HG03457 (cell line): Measurements from ENCODE around the gene EIF5.
A peak's percentile ranks its signal among the peaks of the same experiment; 100 is the strongest.

ENCODE experiments used
- ATAC-seq: cut with Tn5 transposase; IDR thresholded peaks from one replicate; pipeline ENCODE4 v1.9.1; 2021; ENCODE audit warnings: moderate number of reproducible peaks; ENCODE audit not compliant: unreplicated experiment

EIF5 gene

DNA sequence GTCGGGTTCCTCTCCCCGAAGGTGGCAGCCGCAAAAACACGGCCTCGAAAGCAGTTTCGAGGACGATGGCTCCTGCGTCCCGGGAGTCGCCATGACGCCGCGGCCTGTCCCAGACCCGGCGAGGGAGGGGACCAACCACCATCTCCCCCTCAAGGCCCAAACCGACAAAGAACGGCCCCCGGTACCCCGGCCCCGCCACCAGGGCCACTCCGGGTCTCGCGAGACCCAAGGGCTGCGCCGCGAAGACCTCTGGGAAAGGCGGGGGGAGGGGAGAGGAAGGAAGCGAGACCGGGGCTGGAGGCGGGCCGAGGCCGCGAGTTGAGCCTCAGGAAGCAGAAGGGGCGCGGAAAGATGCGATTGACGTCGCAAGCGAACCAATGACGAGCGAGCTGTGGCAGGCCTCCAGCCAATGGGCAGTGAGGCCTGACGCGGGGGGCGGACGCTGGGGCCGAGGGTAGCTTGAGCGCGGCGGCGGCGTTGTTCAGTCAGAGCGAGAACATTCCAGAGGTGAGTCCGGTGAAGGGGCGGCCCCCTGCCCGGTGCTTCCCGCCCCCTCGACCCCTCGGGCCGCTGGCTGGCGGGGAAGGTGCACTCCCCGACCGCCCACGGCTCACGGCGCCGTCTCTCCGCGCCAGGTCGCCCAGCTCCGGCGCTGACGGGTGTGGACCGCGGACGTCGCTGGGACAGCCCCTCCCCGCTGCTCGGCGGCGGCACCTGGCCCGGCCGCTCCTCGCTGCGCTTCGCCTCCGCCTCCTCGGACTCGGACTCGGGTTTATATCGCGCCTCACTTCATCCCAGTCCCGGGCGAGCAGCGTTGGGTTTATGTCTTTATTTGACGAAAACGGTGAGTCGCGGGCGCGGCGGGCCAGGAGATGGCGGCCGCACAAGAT lies at the start of gene EIF5:
TSS of gene EIF5 (plus strand) at position 484 of the 890 bp plus-strand sequence. CDS start 1,624 bp downstream, outside the sequence.
- ATAC-seq: peak; percentile 85

DNA sequence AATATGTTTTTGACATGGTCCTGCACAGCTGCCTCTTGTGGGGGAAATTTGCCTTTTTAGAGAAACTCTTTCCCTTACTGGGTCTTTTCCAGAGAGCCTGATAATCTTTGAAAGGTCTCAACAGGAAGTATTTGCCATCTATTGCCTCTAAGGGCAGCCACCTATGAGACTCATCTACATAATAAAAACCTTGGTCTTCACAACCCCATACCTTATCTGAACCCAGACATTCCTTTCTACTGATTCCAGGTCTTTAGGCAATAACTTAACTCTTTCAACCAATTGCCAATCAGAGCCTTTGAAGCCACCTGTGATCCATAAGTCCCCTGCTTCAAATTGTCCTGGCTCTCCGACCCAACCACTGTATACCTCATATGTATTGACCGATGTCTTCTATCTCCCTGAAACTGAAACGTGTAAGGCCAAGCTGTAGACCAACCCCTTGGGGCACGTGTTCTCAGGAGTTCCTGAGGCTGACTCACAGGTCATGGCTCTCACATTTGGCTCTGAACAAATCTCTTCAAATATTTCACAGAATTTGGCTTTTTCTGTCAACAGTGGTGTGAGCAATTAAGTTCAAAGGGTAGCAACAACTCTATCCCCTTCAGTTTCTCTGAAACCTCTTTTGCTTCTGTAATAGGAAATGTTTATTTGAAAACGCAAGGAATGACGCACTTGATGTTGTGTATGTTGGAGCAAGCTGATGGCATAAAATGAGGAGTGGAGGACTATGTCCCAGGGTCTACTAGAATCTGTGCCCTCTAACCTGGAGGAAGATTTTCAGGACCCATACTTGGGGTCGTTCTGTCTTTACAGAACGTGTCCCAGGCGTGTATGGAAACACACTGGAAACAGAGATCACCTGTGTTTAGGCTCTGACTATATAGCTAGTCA lies 49.2 kb upstream of the EIF5 start:
- ATAC-seq: no peak

DNA sequence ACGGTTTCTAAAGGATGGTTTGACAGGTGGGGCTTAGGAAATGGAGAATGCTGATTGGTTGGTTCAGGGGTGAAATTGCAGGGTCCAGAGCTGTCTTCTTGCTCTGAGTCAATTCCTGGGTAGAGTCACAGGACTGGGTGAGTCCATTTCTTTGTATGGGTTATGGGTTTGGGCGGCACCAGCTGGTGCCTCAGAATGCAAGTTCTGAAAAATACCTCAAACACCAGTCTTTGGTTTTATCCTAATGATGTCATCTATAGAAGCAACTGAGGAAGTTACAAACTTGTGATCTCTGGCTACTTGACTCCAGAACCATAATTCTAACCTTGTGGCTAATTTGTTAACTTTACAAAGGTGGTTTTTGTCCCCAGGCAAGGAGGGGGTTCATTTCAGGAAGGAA lies 47.6 kb upstream of the EIF5 start:
- ATAC-seq: no peak

DNA sequence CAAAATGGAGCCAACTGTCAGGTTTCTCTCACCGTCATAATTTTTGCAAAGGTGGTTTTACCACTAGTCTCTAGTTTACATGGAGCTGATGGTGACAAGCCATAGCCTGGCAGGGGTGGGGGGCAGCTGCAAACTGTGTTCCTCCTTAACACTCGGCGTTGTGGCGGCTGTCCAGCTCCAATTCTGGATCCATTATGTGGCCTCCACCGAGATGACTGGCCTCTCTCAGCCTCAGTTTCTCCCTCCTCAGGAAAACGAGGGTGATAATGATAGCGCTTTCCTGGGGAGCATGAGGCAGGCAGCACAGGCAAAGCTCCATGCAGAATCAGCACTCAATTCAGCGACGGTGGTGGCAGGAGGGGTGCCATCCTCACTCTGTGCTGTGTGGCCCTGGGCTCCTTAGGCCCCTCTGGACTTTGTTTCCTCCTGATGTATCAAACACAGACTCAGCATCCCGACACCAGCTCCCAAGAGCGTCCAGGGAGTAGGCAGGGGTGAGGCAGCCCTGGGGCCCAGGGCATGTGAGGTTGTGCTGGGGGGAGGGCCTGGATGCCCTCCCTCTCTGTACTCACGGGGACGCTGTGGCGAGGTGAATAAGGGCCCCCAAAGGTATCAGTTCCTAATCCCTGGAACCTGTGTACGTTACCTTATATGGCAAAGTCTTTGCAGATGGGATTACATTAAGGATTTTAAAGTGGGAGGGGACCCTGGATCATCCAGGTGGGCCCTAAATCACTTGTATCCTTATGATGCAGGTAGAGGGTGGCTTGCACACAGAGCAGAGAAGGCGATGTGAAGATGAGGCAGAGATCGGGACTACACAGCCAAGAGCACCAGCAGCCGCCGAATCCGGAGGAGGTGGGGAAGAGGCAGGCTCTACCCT lies 46.8 kb upstream of the EIF5 start:
- no peak for ATAC-seq

DNA sequence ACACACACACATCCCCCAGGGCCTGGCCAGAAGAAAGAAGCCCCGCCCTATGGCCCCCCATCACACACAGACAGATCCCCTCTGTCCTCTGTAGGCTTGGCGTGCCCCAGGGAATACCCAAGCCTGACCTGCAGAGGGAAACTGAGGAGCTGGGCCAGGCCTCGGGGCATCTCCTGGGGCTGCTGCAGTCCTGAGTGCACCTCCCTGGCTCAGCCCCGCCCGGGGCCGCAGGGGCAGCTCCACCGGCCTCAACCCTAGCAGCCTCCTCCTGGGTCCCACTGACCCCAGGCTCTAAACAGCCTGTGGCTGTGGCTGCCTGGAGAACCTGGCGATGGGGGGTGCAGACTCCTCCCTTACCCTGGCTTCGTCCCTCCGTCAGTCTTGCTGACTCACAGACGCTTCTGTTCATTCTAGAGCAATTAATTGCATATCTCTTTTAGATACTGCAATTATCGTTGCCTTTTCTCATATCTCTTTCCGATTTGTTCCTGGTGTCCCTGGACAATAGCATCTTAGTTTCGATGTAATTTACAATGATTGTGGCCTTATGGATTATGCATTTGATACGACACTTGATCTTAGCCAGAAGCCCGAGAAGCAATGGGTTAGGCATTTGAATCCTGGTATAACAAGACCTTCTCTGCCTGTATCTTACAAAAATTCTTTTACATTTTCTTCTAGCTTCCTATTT lies 45.8 kb upstream of the EIF5 start:
- no peak for ATAC-seq

DNA sequence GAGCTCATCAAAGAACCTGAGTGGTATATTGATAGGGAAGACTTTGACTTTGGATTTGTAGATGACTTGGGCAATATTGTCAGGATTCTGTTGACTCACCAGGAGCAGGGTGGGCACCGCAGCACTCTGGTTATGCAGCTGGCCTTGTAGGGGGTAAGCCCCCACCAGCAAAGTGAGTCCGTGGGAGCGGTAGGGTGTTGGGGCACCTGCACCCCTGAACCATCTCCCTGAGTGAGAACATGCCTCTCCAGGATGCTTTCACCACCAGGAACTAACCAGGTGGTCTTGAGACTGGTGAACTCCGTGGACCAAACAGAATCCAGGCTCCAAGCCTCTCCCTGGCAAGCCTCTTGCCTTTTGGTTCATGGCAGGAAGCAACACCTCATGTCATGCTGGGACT lies 44.0 kb upstream of the EIF5 start:
- no peak for ATAC-seq

DNA sequence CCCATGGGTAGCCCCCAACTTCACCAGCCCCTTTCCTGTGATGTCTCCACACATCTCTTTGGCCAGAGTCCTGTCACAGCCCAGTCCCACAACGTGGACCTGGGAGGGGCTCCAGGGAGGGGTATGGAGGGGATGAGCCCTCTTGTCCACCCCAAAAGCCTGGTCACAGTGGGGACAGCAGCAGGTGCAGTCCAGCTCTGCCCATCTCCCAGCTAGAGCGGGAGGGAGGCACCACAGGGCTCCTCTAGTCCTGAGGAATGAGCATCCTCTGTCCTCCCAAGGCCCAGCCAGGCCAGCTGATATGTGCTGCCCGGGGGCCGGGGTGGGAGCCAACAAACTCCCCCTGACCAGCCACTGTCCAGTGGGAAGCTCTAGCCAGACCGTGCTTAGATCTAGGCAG lies 43.5 kb upstream of the EIF5 start:
- no peak for ATAC-seq

DNA sequence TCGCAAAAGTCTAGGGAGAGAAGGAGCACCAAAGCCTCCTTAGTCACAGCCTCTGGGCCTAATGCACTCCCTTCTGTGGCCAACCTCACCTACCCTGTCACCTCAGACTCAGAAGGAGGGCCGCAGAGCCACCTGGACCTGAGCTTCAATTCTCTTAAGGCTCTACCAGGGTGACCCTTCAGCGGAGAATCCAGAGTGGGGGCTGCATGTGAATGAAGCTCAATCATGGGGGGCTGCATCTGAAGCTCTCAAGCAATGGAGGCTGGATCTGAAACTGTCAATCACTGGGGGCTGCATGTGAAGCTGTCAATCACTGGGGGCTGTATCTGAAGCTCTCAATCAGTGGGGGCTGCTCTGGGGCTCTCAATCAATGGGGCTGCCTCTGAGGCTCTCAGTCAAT lies 43.1 kb upstream of the EIF5 start:
- ATAC-seq: no peak

DNA sequence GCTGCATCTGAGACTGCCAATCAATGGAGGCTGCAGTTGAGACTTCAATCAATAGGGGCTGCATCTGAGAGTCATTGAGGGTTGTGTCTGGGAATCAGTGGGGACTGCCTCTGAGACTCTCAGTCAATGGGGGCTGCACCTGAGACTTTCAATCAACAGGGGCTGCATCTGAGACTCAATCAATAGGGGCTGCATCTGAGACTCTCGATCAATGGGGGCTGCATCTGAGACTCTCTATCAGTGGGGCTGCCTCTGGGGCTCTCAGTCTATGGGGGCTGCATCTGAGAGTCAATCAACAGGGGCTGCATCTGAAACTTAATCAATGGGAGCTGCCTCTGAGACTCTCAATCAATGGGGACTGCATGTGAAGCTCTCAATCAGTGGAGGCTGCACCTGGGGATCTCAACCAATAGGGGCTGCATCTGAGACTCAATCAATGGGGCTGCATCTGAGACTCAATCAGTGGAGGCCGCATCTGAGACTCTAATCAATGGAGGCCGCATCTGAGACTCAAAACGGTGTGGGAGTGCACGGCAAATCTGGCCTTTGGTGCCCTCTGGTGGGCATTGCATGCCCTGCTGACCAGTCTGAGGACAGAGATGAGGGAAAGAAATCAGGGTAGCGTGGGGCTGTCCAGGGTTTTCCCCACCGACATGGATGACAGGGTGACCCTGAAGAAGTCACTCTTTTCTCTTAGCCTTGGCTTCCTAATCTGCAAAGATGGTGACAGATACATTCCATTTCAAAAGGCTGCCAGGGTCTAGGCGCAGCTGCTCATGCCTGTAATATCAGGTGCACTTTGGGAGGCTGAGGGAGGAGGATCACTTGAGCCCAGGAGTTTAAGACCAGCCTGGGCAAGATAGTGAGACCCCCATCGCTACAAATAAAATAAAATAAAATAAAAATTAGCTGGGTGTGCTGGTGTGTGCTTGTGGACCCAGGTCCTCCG lies 41.3 kb upstream of the EIF5 start:
- ATAC-seq: no peak

DNA sequence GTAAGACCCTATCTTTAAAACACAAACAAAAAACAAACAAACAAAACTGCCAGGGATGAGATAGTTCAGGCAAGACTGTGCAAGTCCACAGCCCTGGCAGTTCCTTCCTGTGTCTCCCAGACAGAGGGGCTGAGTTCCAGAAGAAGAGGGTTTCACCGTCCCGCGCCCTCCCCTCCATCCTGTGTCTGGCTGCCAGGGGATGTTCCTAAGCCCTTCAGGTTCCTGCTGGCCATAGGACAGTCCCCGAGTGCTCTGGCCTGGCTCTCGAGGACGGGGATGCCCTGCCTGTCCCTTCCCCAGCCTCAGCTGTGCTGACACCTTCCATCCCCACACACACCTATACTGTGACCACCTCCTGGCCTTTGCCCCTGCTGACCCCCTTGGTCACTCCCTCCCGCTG lies 40.6 kb upstream of the EIF5 start:
- ATAC-seq: no peak

DNA sequence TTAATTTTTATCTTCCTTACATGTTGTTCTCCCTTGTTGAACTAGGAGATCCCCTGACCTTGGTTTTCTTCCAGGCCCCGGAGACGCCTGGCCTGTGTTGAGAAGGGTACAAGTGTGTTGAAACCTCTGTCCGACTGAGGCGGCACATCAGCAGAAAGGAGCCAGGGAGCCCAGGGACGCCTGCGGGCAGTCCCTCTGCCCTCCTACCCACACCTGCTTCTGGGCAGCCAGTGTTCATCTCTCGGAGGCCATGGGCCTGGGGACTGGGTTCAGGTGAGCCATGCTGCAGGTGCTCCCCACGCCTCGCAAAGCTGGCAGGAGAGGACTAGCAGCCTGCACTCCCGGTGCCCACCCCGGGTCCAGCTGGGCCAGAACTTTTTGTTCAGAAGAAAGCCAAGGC lies 39.9 kb upstream of the EIF5 start:
- no peak for ATAC-seq

DNA sequence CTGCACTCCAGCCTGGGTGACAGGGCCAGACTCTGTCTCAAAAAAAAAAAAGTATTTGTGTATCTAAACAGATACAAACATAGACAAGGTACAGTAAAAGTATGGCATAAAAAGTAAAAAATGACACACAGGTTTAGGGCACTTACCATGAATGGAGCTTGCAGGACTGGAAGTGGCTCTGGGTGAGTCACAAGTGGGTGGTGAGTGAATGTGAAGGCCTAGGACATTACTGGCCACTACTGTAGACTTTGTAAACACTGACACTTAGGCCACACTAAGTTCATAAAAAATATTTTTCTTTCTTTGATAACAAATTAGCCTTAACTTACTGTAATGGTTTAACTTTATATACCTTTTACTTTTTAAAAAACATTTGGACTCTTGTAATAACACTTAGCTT lies 38.0 kb upstream of the EIF5 start:
- ATAC-seq: no peak

DNA sequence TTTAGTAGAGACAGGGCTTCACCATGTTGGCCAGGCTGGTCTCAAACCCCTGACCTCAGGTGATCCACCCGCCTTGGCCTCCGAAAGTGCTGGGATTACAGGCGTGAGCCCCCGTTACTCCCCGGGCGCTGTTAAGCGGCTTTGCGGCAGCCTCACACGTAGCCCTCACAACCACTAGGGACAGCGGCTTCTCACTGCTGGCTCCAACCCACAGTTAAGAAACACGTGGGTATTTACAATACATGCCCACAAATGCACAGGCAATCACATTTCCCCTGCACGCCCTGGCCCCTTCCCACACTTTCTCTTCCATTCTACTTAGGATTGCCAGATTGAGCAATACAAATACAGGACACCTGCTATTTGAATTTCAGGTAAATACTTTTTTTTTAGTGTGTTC lies 37.0 kb upstream of the EIF5 start:
- ATAC-seq: no peak

DNA sequence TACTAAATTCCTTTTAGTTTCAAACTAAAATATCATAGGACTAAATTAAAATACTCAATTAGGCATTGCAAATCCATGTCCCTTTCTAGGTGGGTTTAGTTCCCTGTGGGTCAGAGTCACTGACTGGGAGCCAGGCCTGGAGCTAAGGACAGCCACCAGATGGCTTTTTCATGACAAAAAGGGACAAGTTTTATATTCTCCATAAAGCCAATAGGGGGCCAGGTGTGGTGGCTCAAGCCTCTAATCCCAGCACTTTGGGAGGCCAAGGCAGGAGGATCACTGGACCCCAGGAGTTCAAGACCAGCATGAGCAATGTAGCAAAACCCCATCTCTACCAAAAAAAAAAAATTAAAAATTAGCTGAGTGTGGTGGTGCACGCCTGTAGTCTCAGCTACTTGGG lies 35.4 kb upstream of the EIF5 start:
- ATAC-seq: no peak

DNA sequence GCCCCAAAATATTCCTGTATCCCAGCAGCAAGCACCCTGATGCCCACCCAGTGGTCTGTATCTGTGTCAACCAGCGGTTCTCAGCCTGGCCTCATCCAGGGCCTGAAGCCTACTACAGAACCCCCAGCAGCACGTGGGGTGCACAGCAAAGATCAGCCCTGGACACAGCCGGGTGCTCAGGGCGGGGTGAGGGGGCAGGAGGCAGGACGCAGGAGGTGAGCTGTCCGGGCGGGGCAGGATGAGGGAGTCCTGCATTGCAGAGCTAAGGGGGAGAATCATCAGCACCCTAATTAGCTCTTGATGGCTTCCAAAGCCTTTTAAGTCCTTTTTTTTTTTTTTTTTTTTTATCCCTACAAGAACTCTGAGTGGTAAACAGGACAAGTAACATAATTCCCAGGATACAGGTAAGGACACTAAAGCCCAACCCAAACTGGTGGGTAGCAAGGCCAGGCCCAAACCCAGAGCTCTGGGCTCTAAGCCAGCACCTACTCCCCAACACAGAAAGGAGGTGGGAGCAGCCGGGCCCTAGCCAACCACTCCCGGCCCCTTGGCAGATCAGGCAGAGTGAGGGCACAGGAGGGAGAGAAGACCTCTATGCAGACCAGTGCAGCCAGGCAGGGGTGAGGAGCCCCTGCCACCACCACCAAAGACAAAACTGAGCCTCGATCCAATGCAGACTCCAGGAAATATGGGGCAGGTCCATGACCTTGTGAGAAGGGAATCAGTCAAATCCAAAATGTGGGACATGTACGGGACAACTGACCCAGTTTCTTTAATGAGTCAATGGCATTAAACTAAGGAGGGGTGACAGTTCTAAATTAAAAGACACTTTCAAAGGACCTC lies 32.3 kb upstream of the EIF5 start:
- no peak for ATAC-seq

DNA sequence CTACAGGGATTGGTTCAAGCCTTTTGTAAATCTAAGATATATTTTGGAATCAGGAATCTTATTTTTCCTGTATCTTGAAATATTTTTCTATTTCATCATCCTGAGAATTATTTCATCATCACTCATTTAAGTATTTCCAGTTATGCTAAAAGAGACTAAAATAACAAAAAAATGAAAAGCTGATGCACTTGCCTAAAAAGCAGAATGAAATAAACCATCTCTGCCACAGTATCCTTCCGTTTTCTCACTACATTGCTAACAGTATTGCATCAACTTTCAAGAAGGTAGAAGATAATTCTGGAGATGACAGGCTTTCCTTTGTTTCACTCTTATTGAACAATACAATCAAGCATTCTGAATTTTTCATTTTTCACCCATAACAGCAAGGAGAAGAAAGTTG lies 31.1 kb upstream of the EIF5 start:
- ATAC-seq: no peak

DNA sequence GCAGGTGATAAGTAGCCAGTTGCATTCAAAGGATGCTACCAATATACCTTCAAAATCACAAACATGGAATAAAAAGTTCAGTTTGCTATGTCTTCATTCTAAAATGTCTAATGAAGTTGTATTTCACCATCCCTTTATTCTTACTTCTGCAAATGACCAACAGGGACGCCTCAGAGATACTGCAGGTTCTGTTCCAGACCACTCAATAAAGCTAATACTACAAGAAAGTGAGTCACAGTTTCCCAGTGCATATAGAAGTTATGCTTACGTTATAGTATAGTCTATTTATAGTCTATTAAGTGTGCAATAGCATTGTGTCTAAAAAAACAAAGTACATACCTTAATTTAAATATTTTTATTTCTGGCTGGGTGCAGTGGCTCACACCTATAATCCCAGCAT lies 29.3 kb upstream of the EIF5 start:
- ATAC-seq: no peak
